HG02840 (cell line): ENCODE results near the gene SPEF1.

Source experiments
- ATAC-seq: cut with Tn5 transposase; IDR thresholded peaks from one replicate; pipeline ENCODE4 v1.9.1; 2021; ENCODE audit warnings: mild to moderate bottlenecking, moderate library complexity, moderate number of reproducible peaks; ENCODE audit not compliant: unreplicated experiment, low FRiP score

Gene SPEF1

GRCh38 chr20:3811467-3812258, 30.4 kb upstream of the SPEF1 start:
- ATAC-seq: no peak

- ATAC-seq: no peak
Observed at GRCh38 chr20:3808544-3808943, 27.3 kb upstream of the SPEF1 start.

- no peak for ATAC-seq
Observed at GRCh38 chr20:3804781-3805180, 23.5 kb upstream of the SPEF1 start.

- ATAC-seq: no peak
Observed at GRCh38 chr20:3804254-3804751, 23.1 kb upstream of the SPEF1 start.

GRCh38 chr20:3803854-3804253, 22.6 kb upstream of the SPEF1 start:
- ATAC-seq: no peak

GRCh38 chr20:3803289-3803688, 22.0 kb upstream of the SPEF1 start:
- no peak for ATAC-seq

- ATAC-seq: no peak
Observed at GRCh38 chr20:3802524-3803239, 21.4 kb upstream of the SPEF1 start.

- no peak for ATAC-seq
Observed at GRCh38 chr20:3801846-3802245, 20.6 kb upstream of the SPEF1 start.

GRCh38 chr20:3801299-3801698, 20.1 kb upstream of the SPEF1 start:
- no peak for ATAC-seq

GRCh38 chr20:3800878-3801260, 19.6 kb upstream of the SPEF1 start:
- no peak for ATAC-seq

GRCh38 chr20:3800256-3800877, 19.1 kb upstream of the SPEF1 start:
- no peak for ATAC-seq

- ATAC-seq: no peak
Observed at GRCh38 chr20:3798908-3799248, 17.6 kb upstream of the SPEF1 start.

- ATAC-seq: no peak
Observed at GRCh38 chr20:3798373-3798768, 17.1 kb upstream of the SPEF1 start.

- ATAC-seq: no peak
Observed at GRCh38 chr20:3797592-3798372, 16.5 kb upstream of the SPEF1 start.

- no peak for ATAC-seq
Observed at GRCh38 chr20:3797226-3797545, 15.9 kb upstream of the SPEF1 start.

- no peak for ATAC-seq
Observed at GRCh38 chr20:3796477-3797225, 15.4 kb upstream of the SPEF1 start.

- ATAC-seq: peak; percentile 60
Observed at GRCh38 chr20:3795511-3796468, 14.5 kb upstream of the SPEF1 start, which contains the start of gene CDC25B. CDC25B (plus strand) TSS chr20:3796310; CDS start chr20:3796532, 222 bp downstream.

- ATAC-seq: no peak
Observed at GRCh38 chr20:3794701-3795420, 13.6 kb upstream of the SPEF1 start.
